Tibial artery (tissue), 4 donors: ENCODE data around the gene DHRS4.

ENCODE experiments used
- DNase-seq, 2 donors: peaks; one replicate each; pipeline ENCODE4 v3.0.0-alpha.2; 2019
- H3K27ac ChIP-seq, 2 donors: fragments of 200-600 bp; sonication (generic) in 1 of 2; 1 replicate in 1 of 2; 2 replicates in 1 of 2; pipeline ENCODE4 v1.5.1; 2018 to 2019; ENCODE audit warnings: mild to moderate bottlenecking in 1 of 2
- H3K27me3 ChIP-seq, 2 donors: fragments of 200-600 bp; sonication (generic) in 1 of 2; one replicate each; pipeline versions ENCODE4 v1.5.1 to v1.6.0; 2016 to 2019
- H3K36me3 ChIP-seq, 3 donors: fragments of 200-600 bp; sonication (generic) in 2 of 3; one replicate each; pipeline ENCODE4 v1.5.1; 2016 to 2019; ENCODE audit warnings: mild to moderate bottlenecking in 2 of 3
- H3K4me1 ChIP-seq, 4 donors: fragments of 200-600 bp; sonication (generic) in 2 of 4; 1 replicate in 3 of 4; 2 replicates in 1 of 4; pipeline ENCODE4 v1.5.1; 2016 to 2019
- H3K4me3 ChIP-seq, 2 donors: fragments of 200-600 bp; sonication (generic) in 1 of 2; 1 replicate in 1 of 2; 2 replicates in 1 of 2; pipeline ENCODE4 v1.5.1; 2018 to 2019; ENCODE audit warnings: mild to moderate bottlenecking in 2 of 2
- H3K9me3 ChIP-seq, 3 donors: fragments of 200-600 bp; sonication (generic) in 1 of 3; one replicate each; pipeline ENCODE4 v1.5.1; 2016 to 2019
- CTCF ChIP-seq, 2 experiments: fragments of 200-600 bp in 1 of 2; fragments of 450-650 bp in 1 of 2; IDR thresholded peaks; one replicate each; pipeline ENCODE4 v1.5.1; 2017 to 2019; ENCODE audit warnings: antibody characterized with exemption in 2 of 2, mild to moderate bottlenecking in 1 of 2, moderate library complexity in 1 of 2
- intact Hi-C: fragments of 100-400 bp; cut with DNase I; formaldehyde crosslinking; loops from one replicate; pipeline ENCODE4 v1.15.0; 2023; ENCODE audit warnings: low total_unique reads

DHRS4 gene

GRCh38 chr14:23953464-23954278 lies at the start of gene DHRS4:
Gene DHRS4, plus strand, starts transcription at chr14:23953770. Its CDS starts 19 bp downstream, at chr14:23953789.
- Histone ChIP-seq H3K36me3 (peaks cover 0 to 6% (median 0%) of the 10 kb centered on the region in 3 donors), H3K9me3 (peaks cover 0 to 3% (median 0%) of the 10 kb centered on the region in 3 donors), H3K27ac (peak within 1 kb of the TSS; percentile 76 to 85), H3K27me3 (no peaks in the 10 kb centered on the region), H3K4me1 (peaks cover 0 to 31% (median 18%) of the 10 kb centered on the region in 4 donors), H3K4me3 (peak within 1 kb of the TSS; percentile 62 to 66)
- TF ChIP-seq CTCF (IDR thresholded peaks at IDR 0.05): peak; percentile 69 to 83
- peak; percentile 82 to 90 for DNase-seq
- intact Hi-C loops: no loop called here

- DNase-seq: peak in 1 of 2 donors; percentile 29
Observed at GRCh38 chr14:23910101-23910875, 43.3 kb upstream of the DHRS4 start.

DNA sequence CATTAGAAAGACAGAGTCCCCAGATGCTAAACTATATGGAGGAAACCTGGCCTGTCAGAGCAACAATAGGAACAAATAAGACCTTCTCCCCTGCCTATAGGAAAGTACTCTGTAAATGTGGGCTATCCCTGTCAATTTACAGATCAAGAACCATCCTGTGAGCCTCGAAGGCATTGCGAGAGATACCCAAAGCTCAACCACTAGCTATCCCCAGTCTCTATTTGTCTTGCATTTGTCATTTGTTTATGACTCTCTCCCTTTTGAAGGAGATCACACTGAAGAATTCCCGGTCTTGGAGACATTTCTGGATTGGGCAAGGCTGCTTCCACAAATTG lies 42.7 kb upstream of the DHRS4 start:
- intact Hi-C loops: no loop called here
- Histone ChIP-seq H3K27ac (no peak overlapping the region), H3K36me3 (no peaks in the 10 kb centered on the region), H3K4me3 (no peak overlapping the region), H3K27me3 (no peaks in the 10 kb centered on the region), H3K4me1 (peaks cover 0 to 7% (median 2%) of the 10 kb centered on the region in 4 donors), H3K9me3 (no peaks in the 10 kb centered on the region)
- DNase-seq: no peak
- no peak for TF ChIP-seq CTCF (IDR thresholded peaks at IDR 0.05)

More at GRCh38 chr14:23910101-23910875, 43.3 kb upstream of the DHRS4 start:
- Histone ChIP-seq H3K4me3 (no peak overlapping the region), H3K27me3 (no peaks in the 10 kb centered on the region), H3K9me3 (no peaks in the 10 kb centered on the region), H3K4me1 (peaks cover 0 to 1% (median 0%) of the 10 kb centered on the region in 4 donors), H3K36me3 (no peaks in the 10 kb centered on the region), H3K27ac (no peak overlapping the region)
- intact Hi-C loops: no loop called here
- TF ChIP-seq CTCF (IDR thresholded peaks at IDR 0.05): peak; percentile 37 to 50

DNA sequence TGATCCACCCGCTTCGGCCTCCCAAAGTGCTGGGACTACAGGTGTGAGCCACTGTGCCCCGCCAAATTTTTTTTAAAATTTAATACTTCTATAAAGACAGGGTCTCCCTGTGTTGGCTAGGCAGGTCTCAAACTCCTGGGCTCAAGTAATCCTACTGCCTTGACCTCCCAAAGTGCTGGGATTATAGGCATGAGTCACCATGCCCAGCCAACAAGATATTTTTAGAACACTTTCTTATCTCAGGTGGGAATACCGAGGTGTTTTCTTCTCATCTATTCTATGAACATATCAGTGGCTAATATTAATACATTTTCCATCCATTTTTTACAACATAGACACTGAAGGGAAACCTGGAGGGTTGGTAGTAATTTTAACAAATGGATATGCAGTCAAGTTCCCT lies 38.0 kb upstream of the DHRS4 start:
- H3K36me3 ChIP-seq: no peaks in the 10 kb centered on the region
- peaks cover 0 to 18% (median 2%) of the 10 kb centered on the region in 4 donors for H3K4me1 ChIP-seq
- intact Hi-C loops: no loop called here
- H3K27ac ChIP-seq: peak overlapping the region in 1 of 2 donors; percentile 21
- H3K9me3 ChIP-seq: no peaks in the 10 kb centered on the region
- no peaks in the 10 kb centered on the region for H3K27me3 ChIP-seq
- DNase-seq: no peak
- no peak for TF ChIP-seq CTCF (IDR thresholded peaks at IDR 0.05)
- H3K4me3 ChIP-seq: no peak overlapping the region

- DNase-seq: no peak
- H3K27ac ChIP-seq: peak overlapping the region in 1 of 2 donors; percentile 21
Observed at GRCh38 chr14:23916004-23916403, 37.6 kb upstream of the DHRS4 start.

More at GRCh38 chr14:23916004-23916403, 37.6 kb upstream of the DHRS4 start:
- no peak for TF ChIP-seq CTCF (IDR thresholded peaks at IDR 0.05)
- no peak overlapping the region for H3K4me3 ChIP-seq
- intact Hi-C loops: no loop called here
- no peaks in the 10 kb centered on the region for H3K27me3 ChIP-seq
- H3K4me1 ChIP-seq: peaks cover 0 to 18% (median 2%) of the 10 kb centered on the region in 4 donors
- H3K36me3 ChIP-seq: no peaks in the 10 kb centered on the region
- no peaks in the 10 kb centered on the region for H3K9me3 ChIP-seq
